GM12872 (cell line): ENCODE results near the gene TOM1L2.

ENCODE experiments used
- TF ChIP-seq, protein P1 (sequence below): IDR thresholded peaks from 3 replicates; pipeline ENCODE4 v1.5.1; 2011; ENCODE audit warnings: low read depth, mild to moderate bottlenecking, low read length, moderate library complexity; ENCODE audit not compliant: insufficient read depth

The TOM1L2 gene

DNA sequence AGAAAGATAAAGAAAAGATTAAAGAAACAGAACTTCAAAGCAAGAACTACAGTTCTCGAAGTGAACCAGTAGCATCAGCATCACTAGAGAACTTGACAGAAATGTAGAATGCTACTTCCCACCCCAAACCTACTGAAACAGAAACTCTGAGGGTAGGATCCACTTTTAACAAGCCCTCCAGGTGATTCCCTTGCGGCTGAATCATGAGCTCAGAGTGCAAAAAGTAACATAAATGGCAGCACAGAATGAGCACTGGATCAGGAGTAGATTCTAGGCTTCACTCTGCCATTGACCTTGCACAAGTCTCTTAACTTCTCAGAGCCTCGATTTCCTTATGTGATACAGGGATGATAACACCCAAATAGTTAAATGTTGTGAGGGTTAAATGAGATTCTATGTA lies 5.8 kb downstream of the TOM1L2 start:
- TF ChIP-seq, protein P1, sequence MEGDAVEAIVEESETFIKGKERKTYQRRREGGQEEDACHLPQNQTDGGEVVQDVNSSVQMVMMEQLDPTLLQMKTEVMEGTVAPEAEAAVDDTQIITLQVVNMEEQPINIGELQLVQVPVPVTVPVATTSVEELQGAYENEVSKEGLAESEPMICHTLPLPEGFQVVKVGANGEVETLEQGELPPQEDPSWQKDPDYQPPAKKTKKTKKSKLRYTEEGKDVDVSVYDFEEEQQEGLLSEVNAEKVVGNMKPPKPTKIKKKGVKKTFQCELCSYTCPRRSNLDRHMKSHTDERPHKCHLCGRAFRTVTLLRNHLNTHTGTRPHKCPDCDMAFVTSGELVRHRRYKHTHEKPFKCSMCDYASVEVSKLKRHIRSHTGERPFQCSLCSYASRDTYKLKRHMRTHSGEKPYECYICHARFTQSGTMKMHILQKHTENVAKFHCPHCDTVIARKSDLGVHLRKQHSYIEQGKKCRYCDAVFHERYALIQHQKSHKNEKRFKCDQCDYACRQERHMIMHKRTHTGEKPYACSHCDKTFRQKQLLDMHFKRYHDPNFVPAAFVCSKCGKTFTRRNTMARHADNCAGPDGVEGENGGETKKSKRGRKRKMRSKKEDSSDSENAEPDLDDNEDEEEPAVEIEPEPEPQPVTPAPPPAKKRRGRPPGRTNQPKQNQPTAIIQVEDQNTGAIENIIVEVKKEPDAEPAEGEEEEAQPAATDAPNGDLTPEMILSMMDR, result no peak

DNA sequence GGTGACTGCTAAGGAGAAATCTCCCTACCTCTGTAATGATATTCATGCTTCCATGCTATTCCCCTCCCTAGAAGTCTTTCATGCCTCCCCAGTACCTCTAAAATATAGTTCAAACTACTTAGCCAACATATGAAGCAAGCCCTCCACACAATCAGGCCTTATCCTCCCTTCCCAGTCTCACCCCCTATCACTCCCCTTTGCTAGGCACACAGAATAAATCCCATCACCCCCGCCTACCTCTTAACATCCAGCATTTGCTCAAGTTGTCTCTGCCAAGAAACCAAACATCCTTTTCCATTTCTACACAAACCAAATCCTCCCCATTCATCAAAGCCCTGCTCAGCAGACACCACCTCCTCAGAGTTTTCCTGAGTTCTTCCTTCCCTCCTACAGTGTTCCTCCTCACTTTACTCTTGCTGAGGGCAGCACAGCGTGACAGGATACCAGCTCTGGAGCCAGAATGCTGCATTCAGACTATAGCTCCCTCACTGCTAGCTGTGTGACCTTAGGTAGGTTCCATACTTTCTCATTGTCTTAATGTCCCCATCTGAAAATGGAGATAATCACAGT lies 7.0 kb downstream of the TOM1L2 start:
- TF ChIP-seq, protein P1, result no peak

DNA sequence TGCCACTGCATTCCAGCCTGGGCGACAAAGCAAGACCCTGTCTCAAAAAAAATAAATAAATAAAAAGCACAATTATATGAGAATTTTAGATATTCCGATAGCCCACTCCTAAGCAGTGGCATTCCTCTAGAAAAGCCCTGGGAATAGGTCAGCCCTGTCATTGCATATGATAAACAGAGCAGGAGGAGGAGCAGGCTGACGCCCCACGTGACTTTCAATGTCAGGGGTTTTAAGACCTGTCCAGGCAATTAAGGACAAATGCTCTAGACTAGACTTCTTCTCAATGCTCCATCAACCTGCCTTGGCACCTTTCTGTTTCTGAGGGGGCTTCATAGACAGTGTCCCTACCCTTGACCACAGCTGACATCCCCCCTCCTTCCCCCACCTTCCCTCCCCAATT lies 7.5 kb downstream of the TOM1L2 start:
- TF ChIP-seq, protein P1, result no peak

DNA sequence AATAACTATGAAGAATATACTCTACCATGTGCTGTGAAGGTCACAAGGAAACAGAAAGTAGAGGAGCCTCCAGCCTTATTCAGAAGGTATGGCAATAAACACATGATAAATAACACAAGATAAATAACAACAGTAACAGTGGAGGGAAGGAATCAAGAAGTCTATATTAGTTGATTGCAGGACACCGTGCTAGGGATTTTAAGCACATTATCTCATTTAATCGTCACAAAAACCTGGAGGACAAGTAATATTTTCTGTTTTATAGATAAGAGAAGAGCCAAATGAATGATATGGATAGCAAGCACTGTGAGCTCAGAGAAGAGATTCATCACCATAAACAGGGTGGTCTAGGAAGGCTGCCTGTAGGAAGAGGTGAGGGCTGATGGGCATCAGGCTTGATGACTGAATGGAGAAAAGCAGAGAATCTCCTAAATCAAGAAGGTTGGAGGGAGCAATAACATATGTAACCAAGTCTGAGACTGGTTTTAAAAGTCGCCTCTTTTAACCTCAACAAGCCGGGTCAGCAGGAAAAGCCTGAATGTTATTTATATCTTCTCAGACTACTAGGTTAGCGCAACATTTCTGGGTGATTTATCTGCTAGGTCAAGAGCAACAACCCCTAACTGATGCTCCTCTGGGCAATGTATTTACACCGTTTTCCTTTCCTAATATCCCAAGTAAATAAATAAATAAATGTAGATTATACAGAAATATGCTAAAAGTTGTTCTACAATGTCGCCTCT lies 8.3 kb downstream of the TOM1L2 start:
- TF ChIP-seq, protein P1, result no peak

DNA sequence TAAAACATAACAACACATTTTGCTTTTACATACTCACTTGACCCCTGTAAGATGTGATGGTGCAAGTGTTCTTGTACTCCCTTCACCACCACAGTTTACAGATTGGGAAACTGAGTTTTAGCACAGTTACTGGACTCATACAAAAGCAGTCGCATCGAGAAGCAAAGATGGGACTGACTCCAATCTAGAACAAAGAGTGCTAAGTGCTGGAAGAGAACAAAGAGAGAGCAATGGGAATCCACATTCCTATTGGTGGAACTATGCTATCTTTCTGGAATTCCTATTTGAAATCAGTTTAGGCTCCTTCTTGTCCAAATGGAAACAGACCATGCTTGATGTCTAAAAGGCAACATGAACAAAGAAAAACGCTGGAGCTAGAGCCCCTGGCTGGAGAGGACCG lies 9.1 kb downstream of the TOM1L2 start:
- TF ChIP-seq, protein P1, result no peak

DNA sequence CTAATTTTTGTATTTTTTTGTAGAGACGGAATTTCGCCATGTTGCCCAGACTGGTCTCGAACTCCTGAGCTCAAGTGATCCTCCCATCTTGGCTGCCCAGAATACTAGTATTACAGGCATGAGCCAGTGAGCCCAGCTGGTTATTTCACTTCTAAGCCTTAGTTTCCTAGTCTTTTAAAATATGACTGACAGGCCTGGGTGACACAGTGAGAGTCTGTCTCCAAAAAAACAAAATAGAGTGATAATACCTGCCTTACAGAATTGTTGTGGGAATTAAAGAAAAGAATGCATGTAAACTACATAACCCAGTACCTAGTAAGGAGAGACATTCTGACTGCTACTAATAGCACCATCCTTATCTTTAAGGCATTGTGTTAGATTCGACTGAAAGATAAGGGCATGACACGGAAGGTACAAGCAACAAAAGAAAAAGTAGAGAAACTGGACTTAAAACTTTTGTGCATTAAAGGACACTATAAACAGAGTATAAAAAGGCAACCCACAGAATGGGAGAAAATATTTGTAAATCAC lies 11.6 kb downstream of the TOM1L2 start:
- TF ChIP-seq, protein P1, result no peak

DNA sequence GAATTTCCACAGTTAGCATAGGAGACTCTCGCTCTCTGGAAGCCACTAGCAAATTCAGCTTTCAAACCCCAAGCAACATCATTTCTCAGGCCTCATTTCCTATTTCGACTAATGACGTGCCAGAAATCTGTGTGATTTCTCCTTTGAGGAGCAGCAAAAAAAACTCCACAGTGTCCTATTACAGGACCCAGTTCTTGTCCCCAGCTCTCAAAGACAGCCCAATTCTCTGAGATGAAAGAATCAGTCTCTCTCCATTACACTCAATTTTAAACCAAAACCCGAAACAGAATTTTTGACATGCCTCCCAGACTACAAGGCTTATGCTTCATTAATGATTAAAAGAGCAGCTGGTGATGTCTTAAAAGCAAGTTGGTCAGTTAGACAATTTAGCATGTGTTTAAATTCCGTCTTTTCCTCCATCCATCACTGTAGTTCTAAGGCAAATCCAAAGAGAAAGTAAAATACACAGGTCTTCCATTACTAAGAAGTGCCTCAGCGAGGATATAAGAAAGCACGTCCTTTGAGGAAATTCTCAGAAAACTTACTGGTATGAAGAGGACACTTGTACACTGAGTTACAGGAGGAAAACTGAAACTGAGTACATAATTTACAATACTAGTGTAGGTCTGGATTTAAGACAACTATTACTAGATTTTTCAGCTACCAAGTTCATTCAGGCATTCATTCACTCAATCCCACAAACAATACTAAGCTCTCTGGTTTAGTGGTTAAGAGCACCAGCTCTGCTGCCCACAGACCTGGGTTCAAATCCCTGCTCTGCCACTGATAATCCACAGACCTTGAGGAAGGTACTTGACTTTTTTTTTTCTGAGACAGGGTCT lies 12.5 kb downstream of the TOM1L2 start:
- TF ChIP-seq, protein P1, result no peak
